K562 (cell line): ENCODE measurements around the gene RIMS3. TPM values are rescaled to one million over a fixed set of nuclear protein-coding genes. Genes with fewer than 3 reads are reported as not detected.
A peak's percentile ranks its signal among the peaks of the same experiment; 100 is the strongest.

Experiments used
- CAMTA2 ChIP-seq: fragments of 250-450 bp; sonication (Bioruptor Pico); conservative IDR thresholded peaks from 2 replicates; pipeline ENCODE4 v1.5.1; 2022
- CEBPG ChIP-seq, 3 experiments: fragments of 200-800 bp in 1 of 3; sonication (Bioruptor generic) in 1 of 3; sonication (generic) in 1 of 3; formaldehyde crosslinking in 1 of 3; IDR thresholded peaks in 2 of 3; conservative IDR thresholded peaks in 1 of 3; 2 replicates each; pipeline versions ENCODE4 v1.6.1 to v1.8.0; 2016 to 2022; ENCODE audit warnings: missing compliant biosample characterization in 2 of 3, missing genetic modification characterization in 2 of 3, mild to moderate bottlenecking in 1 of 3, missing genetic modification reagents in 1 of 3
- CHD2 ChIP-seq: IDR thresholded peaks from 2 replicates; pipeline ENCODE4 v1.6.1; 2011; ENCODE audit warnings: low read depth, low read length
- KDM2B ChIP-seq: fragments of 250-450 bp; sonication (Bioruptor Pico); IDR thresholded peaks from 2 replicates; pipeline ENCODE4 v1.8.0; 2021; ENCODE audit warnings: mild to moderate bottlenecking, moderate library complexity
- MAFK ChIP-seq: IDR thresholded peaks from 2 replicates; pipeline ENCODE4 v1.6.1; 2011; ENCODE audit warnings: low read length, improper control_type of control experiment
- MYC ChIP-seq, 2 experiments: fragments of 250-450 bp in 1 of 2; sonication (Bioruptor Pico) in 1 of 2; IDR thresholded peaks; 2 replicates each; pipeline versions ENCODE4 v1.5.1 to v1.6.1; 2012 to 2021; ENCODE audit warnings: low read depth in 2 of 2, borderline replicate concordance in 1 of 2, improper control_type of control experiment in 1 of 2, low read length in 1 of 2, mild to moderate bottlenecking in 1 of 2, moderate library complexity in 1 of 2
- NFE2 ChIP-seq: IDR thresholded peaks from 2 replicates; pipeline ENCODE4 v1.6.1; 2014; ENCODE audit warnings: antibody characterized with exemption, low read depth
- ZBED1 ChIP-seq: IDR thresholded peaks from 2 replicates; pipeline ENCODE4 v1.6.1; 2014
- ZNF24 ChIP-seq: fragments of 450-650 bp; IDR thresholded peaks from 2 replicates; pipeline ENCODE4 v1.6.1; 2016
- ZNF431 ChIP-seq: sonication (generic); formaldehyde crosslinking; IDR thresholded peaks from 2 replicates; pipeline ENCODE4 v1.8.0; 2022; ENCODE audit warnings: mild to moderate bottlenecking, missing genetic modification reagents
- polyA plus RNA-seq, 8 experiments: library from polyadenylated mRNA; depleted of rRNA in 4 of 8; stranded (reverse) in 5 of 8; unstranded in 3 of 8; fragments of >200 nt; fragmentation: Nextera tagmentation in 2 of 8; fragmentation: Illumina TruSeq in 1 of 8; extraction: Ambion mirVana in 2 of 8; extraction: Trizol in 1 of 8; gene quantifications; 2 replicates each; pipeline versions ENCODE4 v1.2.1 to v1.2.3, GENCODE V29; 2011 to 2014; ENCODE audit warnings: inconsistent platforms in 1 of 8, missing spikeins in 1 of 8
- total RNA-seq, 7 experiments: library from RNA; depleted of rRNA in 6 of 7; stranded (reverse); fragments of >200 nt in 6 of 7; fragmentation: Illumina TruSeq in 2 of 7; extraction: Trizol in 2 of 7; gene quantifications; 2 replicates each; pipeline versions ENCODE4 v1.2.1 to v1.2.3, GENCODE V29; 2011 to 2021; ENCODE audit warnings: low replicate concordance in 1 of 7
- TF ChIP-seq, protein P1 (sequence below): fragments of 450-650 bp; IDR thresholded peaks from 2 replicates; pipeline ENCODE4 v1.6.1; 2018; ENCODE audit warnings: mild to moderate bottlenecking, low read depth; ENCODE audit not compliant: partially characterized antibody
- TF ChIP-seq, protein P2 (sequence below): fragments of 450-650 bp; formaldehyde crosslinking; IDR thresholded peaks from 2 replicates; pipeline ENCODE4 v1.4.0; 2022; ENCODE audit warnings: mild to moderate bottlenecking, moderate library complexity
- TF ChIP-seq, protein P3 (sequence below): fragments of 250-450 bp; sonication (Bioruptor Pico); IDR thresholded peaks from 2 replicates; pipeline ENCODE4 v1.5.0; 2022; ENCODE audit warnings: mild to moderate bottlenecking
- TF ChIP-seq, protein P4 (sequence below), 2 experiments: fragments of 450-650 bp; formaldehyde crosslinking in 1 of 2; IDR thresholded peaks; 2 replicates each; pipeline versions ENCODE4 v1.4.0 to v1.6.1; 2014 to 2020; ENCODE audit warnings: mild to moderate bottlenecking in 2 of 2, borderline replicate concordance in 1 of 2, low read depth in 1 of 2

RIMS3 gene
- total and polyA plus RNA-seq, 9 of the 15 experiments (the other 6 are each of a cell fraction or from before 2014, with no cell fraction given), result 0.06 to 1.2 (median 0.59) TPM

DNA sequence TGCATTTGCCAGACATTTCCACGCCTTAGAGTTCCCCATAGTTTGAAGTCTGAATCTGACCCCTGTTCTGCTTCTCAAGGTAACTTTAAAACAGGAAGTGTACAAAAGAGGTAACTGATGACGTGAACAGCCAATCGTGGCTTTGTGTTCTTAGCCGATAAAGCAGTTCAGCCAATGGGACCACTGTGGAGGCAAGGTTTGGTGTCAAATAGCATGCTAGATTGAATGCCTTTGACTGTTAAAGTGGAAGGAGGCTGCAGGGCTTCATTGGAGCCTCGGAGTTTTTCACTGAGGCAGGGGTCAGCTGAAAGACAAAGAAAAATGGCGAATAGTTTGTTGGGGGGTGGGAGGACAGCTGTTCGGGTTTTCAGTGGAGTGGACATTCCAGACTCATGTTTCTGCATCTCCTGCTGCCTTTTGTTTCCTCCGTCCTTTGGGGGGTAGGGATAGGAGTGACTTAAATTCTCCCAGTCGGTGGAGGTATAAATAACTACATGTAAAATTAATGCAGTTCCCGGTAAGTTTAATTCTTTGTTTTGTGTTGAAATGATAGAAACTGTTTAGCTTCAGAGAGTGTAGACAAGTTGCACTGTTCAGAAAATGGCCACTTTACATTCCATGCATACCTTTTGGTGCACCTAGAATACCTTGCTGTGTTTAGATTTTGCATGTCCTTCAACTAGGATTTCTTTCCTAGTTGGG is 43.8 kb upstream of the RIMS3 start (continued):
- TF ChIP-seq, protein P1, sequence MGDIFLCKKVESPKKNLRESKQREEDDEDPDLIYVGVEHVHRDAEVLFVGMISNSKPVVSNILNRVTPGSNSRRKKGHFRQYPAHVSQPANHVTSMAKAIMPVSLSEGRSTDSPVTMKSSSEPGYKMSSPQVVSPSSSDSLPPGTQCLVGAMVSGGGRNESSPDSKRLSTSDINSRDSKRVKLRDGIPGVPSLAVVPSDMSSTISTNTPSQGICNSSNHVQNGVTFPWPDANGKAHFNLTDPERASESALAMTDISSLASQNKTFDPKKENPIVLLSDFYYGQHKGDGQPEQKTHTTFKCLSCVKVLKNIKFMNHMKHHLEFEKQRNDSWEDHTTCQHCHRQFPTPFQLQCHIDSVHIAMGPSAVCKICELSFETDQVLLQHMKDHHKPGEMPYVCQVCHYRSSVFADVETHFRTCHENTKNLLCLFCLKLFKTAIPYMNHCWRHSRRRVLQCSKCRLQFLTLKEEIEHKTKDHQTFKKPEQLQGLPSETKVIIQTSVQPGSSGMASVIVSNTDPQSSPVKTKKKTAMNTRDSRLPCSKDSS, result no peak
- TF ChIP-seq ZBED1 (no peak), ZNF24 (no peak), MAFK (peak; percentile 33; the same call in 1 of the 2 replicates), MYC (IDR thresholded peaks at IDR 0.05; ENCODE audit: low read depth, low read length) (0 out of 2 replicates have a peak, but pooled peaks have one; percentile 10), MYC (CRISPR knock-in tag; IDR thresholded peaks at IDR 0.05; ENCODE audit: borderline replicate concordance, low read depth) (no peak), NFE2 (no peak), CEBPG (CRISPR knock-in tag; IDR thresholded peaks at IDR 0.05) (no peak), CEBPG (tag; conservative IDR thresholded peaks at IDR 0.05 in 1 of 2, IDR thresholded peaks at IDR 0.05 in 1 of 2) (no peak), CHD2 (peak; percentile 86), ZNF431 (CRISPR knock-in tag) (no peak), KDM2B (0 out of 2 replicates have a peak, but pooled peaks have one; percentile 51), CAMTA2 (CRISPR knock-in tag) (no peak)
- TF ChIP-seq, protein P2, sequence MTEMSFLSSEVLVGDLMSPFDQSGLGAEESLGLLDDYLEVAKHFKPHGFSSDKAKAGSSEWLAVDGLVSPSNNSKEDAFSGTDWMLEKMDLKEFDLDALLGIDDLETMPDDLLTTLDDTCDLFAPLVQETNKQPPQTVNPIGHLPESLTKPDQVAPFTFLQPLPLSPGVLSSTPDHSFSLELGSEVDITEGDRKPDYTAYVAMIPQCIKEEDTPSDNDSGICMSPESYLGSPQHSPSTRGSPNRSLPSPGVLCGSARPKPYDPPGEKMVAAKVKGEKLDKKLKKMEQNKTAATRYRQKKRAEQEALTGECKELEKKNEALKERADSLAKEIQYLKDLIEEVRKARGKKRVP (CRISPR knock-in tag), result no peak
- TF ChIP-seq, protein P3, sequence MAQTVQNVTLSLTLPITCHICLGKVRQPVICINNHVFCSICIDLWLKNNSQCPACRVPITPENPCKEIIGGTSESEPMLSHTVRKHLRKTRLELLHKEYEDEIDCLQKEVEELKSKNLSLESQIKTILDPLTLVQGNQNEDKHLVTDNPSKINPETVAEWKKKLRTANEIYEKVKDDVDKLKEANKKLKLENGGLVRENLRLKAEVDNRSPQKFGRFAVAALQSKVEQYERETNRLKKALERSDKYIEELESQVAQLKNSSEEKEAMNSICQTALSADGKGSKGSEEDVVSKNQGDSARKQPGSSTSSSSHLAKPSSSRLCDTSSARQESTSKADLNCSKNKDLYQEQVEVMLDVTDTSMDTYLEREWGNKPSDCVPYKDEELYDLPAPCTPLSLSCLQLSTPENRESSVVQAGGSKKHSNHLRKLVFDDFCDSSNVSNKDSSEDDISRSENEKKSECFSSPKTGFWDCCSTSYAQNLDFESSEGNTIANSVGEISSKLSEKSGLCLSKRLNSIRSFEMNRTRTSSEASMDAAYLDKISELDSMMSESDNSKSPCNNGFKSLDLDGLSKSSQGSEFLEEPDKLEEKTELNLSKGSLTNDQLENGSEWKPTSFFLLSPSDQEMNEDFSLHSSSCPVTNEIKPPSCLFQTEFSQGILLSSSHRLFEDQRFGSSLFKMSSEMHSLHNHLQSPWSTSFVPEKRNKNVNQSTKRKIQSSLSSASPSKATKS (CRISPR knock-in tag), result no peak
- TF ChIP-seq, protein P4, sequence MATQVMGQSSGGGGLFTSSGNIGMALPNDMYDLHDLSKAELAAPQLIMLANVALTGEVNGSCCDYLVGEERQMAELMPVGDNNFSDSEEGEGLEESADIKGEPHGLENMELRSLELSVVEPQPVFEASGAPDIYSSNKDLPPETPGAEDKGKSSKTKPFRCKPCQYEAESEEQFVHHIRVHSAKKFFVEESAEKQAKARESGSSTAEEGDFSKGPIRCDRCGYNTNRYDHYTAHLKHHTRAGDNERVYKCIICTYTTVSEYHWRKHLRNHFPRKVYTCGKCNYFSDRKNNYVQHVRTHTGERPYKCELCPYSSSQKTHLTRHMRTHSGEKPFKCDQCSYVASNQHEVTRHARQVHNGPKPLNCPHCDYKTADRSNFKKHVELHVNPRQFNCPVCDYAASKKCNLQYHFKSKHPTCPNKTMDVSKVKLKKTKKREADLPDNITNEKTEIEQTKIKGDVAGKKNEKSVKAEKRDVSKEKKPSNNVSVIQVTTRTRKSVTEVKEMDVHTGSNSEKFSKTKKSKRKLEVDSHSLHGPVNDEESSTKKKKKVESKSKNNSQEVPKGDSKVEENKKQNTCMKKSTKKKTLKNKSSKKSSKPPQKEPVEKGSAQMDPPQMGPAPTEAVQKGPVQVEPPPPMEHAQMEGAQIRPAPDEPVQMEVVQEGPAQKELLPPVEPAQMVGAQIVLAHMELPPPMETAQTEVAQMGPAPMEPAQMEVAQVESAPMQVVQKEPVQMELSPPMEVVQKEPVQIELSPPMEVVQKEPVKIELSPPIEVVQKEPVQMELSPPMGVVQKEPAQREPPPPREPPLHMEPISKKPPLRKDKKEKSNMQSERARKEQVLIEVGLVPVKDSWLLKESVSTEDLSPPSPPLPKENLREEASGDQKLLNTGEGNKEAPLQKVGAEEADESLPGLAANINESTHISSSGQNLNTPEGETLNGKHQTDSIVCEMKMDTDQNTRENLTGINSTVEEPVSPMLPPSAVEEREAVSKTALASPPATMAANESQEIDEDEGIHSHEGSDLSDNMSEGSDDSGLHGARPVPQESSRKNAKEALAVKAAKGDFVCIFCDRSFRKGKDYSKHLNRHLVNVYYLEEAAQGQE (IDR thresholded peaks at IDR 0.05; ENCODE audit: borderline replicate concordance), result no peak
- TF ChIP-seq, protein P4 (CRISPR knock-in tag; IDR thresholded peaks at IDR 0.05; ENCODE audit: low read depth), result no peak
